Activated CD4-positive, alpha-beta T cell treated with anti-CD3 and anti-CD28 coated beads, Interleukin-2, Interleukin-6, amounts not matched to agents 100 ng/mL and 50 ng/mL, durations not matched to agents 16 hours and 8 hours (primary cell): ENCODE measurements around the gene C19orf25.
A peak's percentile ranks its signal among the peaks of the same experiment; 100 is the strongest.
"Not testable (repeated sequence)": the region's sequence is repeated elsewhere in the genome, so short reads cannot be mapped to it uniquely, and the experiment has no call there.

Experiments
- DNase-seq: peaks from one replicate; pipeline ENCODE4 v3.0.0-alpha.2; 2020

C19orf25 gene

DNA sequence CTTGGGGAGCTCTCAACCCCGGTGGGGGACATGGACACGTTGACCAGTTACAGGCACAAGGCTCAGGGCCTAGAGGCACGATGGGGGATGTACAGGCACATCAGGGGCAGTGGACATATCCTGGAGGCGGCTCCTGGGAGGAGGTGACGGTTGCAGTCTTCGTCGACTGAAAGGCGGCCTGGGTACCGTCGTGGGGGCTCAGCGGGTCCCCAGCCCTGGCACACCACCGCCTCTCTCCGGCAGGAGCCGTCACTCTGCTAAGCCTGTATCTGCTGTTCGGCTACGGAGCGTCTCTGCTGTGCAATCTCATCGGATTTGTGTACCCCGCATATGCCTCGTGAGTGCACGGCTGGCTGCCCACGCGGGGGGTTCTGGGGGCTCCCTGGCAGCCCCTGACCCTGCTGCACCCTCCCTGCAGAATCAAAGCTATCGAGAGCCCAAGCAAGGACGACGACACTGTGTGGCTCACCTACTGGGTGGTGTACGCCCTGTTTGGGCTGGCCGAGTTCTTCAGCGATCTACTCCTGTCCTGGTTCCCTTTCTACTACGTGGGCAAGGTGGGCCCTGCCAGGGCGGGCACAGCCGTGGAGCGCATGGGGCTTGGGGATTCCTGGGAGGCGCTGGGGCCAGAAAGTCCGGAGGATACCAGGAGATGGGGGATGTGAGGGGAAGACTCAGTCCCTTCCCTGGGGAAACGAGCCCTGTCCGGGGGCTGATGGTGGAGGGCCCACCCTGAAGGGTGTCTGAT, 16.2 kb upstream of the C19orf25 start:
- DNase-seq, result no peak

DNA sequence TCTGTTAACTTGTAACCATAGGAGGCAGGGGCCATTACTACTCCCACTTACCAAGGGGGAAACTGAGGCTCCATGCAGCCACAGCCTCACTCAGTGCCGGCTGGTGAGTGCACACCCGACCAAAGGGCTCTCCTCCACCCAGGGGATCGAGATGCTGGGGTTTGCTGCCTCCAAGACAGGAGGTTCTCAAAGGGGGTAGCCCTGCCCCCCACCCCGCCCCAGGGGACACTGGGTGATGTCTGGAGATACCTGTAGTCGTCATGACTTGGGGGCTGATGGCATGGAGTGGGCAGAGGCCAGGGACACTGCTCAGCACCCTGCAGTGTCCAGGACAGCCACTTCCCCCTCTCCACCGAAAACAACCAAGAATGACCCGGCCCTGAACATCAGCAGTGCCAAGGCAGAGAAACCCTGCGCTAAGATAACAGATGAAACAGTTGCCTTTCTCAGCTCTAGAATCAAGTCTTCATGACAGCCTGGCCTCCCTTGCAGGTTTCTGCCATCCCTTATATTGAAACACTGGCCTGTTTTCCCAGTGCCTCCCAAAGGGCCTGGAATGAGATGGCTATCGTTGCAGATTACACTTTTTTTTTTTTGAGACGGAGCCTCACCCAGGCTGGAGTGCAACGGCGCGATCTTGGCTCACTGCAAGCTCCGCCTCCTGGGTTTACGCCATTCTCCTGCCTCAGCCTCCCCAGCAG, 15.2 kb upstream of the C19orf25 start:
- DNase-seq, result no peak

DNA sequence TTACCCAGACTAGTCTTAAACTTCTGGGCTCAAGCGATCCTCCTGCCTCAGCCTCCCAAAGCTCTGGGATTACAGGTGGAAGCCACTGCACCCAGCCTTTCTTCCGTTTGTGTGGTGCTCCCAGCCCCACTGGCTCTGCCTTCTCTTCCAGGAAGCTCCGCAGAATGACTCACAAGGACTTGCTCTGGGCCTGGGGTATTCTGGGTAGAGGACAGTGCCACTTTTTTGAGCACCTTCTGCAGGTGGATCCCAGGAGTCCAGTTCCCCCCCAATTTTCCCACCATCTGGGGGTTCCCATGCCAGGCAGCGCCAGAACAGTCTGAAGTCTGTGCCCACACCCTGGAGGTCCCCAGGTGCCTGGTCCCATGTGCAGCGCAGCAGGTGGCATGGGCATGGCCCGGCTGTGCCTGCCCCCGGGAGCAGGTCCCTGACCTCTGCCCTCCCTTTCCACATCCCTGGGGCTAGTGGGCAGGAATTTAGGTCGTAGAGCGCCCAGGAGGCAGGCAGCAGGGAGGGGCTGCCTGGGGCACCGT, 13.5 kb upstream of the C19orf25 start:
- no peak for DNase-seq

DNA sequence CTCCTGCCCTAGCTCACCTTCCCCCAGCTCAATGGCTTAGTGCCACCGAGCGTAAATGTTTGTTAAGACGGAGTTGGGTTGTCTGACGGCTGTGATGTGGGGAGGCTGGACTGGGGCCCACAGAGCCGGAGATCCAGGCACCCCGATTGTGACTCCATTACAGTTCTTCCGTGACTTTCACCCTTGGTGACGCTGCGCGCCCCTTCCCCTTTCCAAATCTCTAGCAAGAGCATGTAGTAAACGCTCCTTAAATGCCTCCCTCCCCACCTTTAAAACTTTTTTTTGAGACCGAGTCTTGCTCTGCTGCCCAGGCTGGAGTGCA, 12.8 kb upstream of the C19orf25 start:
- DNase-seq, result no peak

DNA sequence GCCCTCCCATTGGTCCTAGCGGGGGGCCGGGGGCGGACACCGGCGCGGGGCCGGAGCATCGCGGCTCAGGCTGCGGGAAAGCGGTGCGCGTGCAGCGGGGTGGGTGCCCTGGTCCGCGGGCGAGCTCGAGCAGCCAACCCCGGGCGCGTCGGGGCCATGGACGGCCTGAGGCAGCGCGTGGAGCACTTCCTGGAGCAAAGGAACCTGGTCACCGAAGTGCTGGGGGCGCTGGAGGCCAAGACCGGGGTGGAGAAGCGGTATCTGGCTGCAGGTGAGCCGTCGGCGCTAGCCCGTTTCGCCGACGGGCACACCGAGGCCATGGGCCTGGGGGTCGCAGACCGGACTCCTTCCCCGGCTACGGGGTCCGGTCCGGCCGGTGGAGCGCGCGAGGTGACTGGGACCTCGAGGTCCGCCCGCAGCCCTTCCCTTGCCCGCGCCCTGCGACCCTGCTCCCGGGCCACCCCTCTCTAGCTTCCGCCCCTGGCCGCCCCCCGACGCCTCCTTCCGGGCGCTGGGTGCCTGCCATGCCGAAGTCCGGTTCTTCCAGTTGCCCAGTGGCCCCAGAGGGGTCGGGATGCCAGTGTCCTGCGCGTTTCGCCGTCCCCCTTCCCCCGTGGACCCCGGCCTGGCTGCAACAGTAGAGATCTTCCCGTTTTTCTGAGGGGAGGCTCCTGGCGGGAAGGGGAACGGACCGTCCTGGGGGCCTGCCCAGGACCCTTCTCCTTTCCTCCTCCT, 12.3 kb upstream of the C19orf25 start, which contains the start of gene REEP6:
Gene REEP6 (plus strand): TSS at position 68 of the 735 bp plus-strand sequence. CDS start 89 bp downstream, at position 157.
- DNase-seq, result no peak

DNA sequence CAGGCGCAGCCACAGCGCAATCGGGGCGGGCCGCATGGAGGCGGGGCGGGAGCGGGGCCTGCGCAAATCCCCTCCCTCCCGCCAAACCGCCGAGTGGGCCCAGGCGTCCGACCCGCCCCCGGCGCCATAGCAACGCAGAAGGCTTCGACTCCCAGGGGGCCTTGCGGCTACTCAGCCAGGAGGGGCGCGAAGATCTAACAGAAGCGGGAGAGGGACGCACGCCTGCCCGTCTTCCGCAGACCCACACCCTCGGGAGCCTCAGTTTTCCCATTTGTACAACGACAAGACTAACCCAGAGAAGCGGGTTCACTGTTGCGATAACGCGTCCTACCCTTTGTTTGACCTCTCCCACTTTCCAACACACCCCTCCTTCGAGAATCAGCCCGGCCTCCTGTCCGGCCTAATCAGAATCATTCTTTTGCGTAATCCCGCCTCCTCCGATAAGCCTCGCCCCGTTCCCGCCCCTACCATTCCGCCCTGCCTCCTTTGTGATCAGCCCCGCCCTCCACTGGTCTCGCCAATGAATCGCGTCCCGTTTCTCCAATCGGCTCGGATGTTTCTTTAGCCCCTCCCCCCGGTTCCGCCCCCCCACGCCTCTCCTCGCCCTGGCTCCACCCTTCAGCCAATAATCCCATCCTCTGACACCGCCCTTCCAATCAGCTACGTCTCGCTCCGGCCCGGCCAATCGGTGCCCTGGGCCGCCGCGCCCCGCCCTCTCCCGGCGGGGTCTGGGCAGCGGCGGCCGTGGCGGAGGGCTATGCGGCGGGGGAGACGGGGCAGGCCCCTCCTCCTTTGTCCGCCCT, 11.5 kb upstream of the C19orf25 start, which contains the start of gene PCSK4:
Gene PCSK4 (minus strand): TSS at position 40 of the 803 bp plus-strand sequence. CDS start 4 bp downstream, at position 36.
- peak; percentile 99 for DNase-seq

DNA sequence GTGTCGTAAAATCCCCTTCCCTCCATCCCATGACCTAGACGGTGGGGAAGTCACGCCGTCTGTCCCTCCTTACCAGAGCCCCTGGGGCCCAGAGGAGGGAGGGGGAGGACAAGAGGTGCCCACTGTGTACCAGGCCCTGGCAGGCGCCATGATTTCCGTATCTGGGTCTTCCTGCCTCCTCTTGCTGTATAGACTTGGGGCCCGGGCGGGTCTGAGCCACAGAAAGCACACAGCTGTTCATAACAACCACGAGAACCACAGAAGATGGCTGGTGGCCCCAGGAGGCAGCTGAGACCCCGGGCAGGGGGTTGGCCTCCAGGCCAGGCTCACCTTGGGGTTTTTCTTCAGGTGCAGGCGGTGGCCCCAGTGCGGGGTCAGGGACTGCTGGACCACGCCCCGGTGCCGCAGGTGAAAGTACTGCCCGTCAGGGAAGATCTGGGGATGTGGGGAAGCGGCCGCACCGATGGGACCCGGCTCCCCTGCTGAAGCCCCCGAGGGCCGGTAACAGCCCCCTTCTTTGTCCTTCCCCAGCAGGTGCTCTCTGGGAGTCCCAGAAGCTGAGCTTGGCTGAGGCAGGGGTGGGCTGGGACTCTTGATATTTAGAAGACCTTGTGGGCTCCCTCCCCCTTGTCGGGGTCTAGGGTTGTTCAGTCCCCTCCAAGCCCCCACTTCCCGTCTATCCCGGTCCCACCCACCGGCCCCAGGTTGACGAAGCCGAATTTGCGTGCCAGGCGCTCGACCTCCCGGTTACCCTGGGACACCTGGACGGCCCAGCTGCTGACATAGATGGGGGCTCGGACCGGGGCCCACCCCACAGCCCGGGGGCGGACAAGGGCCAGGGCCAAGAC, 10.7 kb upstream of the C19orf25 start:
- DNase-seq, result no peak

DNA sequence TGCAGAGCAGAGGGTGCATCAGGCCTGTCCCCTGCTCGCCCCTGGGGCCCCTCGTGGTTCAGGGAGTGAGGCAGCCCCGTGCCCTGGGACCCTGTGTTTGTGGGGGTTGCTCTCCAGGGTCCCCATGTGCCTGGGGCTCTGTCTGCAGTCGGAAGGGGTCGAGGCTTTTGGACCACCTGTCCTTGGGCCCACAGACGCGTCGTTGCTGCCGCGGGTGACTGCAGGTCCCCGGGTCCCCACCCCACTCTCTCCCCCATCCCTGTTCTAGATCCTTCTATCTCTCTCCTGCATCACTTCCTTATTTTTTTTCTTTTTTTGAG, 9.2 kb upstream of the C19orf25 start:
- DNase-seq, result no peak

DNA sequence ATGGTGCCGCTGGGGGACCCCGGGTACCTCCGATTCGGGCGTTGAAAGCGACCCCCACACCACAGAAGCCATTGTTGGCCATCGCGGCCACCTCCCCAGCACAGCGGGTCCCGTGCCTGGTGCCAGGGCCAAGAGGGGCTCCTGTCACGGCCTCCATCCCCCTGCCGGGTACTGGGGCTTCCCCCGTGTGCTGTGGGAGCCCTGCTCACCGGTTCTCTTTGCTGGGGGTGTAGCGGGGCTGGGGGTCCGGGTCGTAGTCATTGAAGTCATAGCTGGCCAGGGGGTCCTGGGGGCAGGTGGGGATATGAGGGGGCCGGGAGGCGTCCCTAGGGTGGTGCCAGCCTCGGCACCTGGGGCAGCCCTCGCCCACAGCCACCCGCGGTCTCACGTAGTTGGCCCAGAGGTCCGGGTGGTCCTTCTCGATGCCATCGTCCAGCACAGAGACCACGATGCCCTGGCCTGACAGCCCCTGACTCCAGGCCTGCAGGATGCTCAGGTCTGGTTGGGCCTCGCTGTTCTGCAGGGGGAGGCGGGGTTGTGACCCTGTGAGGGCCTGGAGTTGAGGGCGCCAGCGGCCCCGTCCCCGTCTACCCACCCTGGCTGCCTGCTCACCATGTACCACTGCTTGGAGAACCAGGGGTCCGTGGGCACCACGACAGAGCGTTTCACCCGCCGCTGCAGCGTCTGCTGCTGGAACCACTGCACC, 8.7 kb upstream of the C19orf25 start:
- no peak for DNase-seq

DNA sequence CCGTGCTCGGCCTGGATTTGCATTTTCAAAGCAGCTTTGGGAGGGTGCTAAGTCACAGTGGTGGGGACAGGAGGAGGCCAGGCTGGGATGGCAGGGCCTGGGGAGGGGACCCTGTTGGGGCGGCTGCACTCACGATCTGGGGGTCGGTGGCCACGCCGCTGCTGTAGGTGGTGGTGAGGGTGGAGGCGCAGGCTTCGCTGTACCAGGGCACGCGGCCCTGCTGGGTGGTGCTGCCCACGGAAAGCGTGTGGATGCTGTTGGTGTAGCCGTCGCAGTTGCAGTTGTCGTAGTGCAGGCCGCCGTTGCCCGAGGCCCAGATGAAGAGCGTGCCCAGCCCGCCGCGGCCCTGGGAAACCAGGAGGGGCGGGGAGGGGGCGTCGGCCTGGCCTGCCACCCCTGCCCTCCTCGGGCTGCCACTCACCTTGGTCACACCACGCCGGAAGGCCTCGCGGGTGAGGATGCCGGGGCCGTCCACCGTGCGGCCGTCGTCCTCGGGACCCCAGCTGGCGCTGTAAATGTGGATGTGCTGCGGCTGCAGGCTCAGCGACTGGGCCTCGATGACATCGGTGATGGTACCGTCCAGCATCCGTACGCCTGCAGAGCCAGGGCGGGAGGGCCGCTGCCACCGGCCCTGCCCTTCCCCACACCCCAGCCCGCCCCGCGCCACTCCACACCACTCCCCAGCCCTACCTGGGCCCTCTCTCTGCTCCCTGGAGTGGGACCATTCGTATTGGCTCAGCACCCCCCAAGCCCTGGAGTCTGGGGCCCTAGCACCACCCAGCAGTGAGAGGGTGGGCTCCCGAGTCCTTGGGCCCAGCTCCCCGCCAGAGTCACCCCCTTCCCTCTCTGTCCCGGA, 7.9 kb upstream of the C19orf25 start:
- no peak for DNase-seq

DNA sequence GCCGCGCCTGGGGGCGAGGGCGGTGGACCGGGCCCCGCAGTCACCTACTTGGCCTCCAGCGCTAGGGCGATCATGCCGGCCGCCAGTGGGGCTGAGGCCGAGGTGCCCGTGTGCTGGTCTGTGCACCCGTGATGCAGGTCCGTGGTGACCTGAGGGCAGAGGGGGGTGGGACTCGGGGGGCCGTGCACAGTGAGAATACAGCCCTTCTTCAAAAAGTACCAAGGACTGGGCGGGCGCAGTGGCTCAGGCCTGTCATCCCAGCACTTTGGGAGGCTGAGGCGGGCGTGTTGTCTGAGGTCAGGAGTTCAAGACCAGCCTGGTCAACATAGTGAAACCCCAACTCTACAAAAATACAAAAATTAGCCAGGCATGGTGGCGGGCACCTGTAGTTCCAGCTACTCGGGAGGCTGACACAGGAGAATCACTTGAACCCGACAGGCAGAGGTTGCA, 5.0 kb upstream of the C19orf25 start:
- DNase-seq, result no peak

DNA sequence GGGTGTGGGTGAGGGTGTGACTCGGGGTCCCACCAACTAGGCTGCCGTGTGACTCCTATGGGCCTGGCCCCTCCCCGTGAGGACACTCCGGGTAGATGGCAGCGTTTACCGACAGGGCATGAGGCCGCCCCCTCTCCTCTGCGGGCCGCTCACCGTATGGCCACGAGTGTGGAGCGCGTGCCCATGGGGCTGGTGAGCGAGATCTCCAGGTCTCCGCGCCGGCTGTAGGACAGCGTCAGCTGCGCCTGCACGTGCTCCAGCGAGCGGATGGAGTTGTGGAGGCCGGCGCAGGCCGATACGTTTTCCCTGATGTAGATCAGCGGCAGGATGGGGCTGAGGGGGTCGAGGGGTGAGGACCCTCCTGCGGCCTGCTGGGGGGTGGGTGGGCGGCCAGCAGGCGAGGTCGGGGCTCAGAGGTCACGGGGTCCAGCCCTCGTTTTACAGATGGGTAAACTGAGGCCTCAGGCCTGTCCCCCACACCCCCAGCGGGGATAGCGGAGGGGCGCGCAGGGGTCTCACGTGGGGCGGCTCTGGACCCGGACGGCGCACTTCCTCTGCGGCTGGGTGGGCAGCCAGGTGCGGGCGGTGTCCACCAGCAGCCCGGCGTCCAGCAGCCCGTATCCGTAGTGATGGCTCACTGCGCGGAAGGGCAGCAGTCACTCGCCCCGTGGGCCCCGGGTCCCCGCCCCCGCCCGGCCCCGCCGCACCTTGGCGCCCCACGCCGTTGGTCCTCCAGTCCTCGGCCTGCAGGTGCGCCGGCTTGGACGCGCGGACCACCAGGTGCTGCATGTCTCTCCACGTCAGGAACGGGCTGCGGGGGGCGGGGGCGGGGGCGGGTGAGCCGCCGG, 4.3 kb upstream of the C19orf25 start:
- no peak for DNase-seq

DNA sequence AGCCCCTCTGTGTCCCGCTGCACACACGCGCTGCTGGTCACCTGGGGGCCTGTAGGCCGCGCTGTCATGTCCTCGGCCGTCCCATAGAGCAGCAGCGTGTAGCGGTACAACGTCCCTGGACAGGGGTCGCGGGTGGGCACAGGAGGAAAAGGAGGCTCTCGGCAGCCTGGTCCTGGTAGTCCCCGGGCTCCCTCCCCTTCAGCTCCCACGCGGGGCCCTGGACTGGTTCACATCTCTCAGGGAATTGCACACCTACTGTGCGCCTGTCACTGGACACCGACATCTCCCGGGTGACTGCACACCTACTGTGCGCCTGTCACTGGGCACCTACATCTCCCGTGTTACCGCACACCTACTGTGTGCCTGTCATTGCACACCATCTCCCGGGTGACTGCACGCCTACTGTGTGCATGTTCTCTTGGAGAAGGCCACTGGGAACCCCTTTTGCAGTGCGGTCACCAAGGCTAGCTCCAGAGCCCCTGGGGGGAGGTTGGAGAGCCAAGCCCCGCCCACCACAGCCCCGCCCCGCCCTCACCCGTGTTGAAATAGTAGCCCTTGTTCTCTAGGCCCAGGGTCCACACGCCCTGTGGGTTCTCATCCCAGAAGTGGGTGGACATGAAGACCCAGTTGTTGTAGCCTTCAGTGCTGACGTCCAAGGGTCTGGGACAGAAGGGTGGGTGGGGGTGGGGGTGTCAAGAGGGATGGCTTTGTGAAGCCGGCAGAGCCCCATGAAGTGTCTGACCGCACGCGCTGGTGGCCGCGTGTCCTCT, 3.5 kb upstream of the C19orf25 start:
- no peak for DNase-seq

DNA sequence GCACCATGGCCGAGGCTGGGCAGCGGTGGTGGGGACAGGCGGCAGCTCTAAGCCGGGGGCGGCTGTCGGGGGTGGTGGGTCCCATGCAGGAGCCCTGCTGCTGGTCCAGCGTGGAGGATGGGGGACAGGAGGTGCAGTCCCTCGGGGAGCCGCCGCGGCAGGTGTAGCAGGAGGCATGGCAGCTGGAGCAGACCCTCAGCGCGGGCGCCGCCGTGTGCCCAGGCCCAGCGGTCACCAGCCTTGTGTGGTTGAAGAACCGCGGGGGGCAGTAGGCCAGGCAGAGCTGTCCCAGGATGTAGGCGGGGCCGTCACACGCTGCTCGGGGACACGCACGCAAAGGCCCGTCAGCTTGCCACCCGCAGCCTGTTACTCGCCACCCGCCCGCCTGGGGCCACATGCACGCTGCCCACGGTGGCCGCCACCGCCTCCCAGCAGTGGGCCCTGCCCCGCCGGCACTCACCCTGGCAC, 2.9 kb upstream of the C19orf25 start:
- no peak for DNase-seq

DNA sequence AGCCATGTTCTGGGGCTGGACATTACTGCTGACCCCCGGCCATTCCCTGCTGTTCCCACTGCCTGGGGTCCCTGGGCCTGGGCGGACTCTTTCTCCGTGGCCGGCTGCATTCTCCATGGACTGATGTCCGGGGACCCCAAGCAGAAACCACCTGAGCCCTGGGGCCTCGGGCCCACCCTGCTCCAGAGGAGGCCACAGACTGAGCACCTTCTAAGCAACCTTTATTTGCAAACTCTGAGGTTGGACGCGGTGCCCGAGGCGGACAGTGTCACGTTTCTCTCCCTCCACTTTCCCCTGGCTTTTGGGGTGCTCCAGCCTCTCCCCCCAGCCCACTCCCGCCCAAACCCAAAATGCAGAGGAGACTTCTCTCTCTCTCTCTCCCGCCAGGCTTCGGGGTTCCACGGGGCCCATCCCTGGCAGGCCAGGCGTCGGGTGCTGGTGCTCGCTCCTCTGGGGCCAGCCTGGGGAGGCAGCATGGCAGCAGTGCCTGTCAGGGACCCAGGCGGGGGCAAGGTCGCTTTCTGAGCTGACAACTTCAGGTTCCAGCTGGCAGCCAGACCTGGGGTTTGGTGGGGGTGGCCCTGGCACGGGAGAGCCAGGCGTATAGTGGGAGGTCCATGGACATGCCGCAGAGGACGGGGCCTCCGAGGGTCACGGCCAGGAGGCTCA, 2.3 kb upstream of the C19orf25 start:
- no peak for DNase-seq

DNA sequence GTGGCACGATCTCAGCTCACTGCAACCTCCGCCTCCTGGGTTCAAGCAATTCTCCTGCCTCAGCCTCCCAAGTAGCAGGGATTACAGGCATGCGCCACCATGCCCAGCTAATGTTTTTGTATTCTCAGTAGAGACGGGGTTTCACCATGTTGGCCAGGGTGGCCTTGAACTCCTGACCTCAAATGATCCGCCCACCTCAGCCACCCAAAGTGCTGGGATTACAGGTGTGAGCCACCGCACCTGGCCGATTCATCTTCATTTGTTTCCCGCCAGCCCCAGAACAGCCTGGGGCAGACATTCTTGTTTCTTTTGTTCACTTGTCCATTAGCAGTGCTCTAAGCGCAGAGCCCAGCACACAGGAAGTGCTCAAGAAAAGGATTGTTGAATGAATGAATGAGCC, 2.0 kb downstream of the C19orf25 start:
- DNase-seq, result not testable (repeated sequence)

DNA sequence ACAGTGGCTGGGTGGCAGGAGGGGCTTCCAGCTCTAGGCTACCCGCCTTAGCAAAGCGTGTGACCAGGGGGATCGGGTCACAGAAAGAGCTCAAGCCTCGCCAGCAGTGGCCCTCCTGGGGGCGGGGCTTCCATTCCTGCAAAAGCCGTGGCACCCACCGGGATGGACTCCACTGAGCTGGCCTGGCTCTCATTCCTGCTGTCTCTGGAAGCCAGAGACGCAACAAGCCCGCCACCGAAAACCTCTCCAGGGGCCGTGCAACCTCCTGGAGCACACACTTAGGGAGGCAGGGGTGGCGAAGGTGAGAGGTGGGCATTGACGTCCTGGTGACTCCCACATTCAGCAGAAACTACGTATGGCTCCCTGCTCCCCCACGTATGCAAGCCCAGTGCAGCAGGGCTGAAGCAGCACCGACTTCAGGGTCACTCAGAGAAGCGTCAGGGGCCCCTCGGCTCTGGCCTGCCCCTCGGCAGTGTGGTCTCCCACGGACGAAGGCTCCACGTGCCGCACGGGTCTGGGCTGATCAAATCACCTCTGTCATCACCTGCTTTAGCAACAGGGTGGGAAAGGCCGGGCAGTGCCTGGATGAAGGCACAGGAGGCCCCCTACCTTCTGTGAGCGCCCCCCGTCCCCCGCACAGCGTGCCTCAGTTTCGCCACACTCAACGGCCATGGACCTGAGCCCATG, 3.1 kb downstream of the C19orf25 start:
- no peak for DNase-seq
